Mesenchymal stem cell (in vitro differentiated cells and primary cell): ENCODE measurements around the gene C3orf20.

ENCODE experiments used
- DNase-seq: peaks from one replicate; pipeline ENCODE4 v3.0.0-alpha.2; 2013
- H2AFZ ChIP-seq: one replicate; pipeline ENCODE4 v1.6.1; 2013; ENCODE audit warnings: low read depth, mild to moderate bottlenecking, control low read depth, inconsistent platforms, low read length, moderate library complexity
- H2AK5ac ChIP-seq: 2 replicates; pipeline ENCODE4 v1.6.1; 2013; ENCODE audit warnings: low read length, moderate library complexity, mild to moderate bottlenecking, inconsistent platforms; ENCODE audit not compliant: severe bottlenecking
- H2BK120ac ChIP-seq: one replicate; pipeline ENCODE4 v1.6.1; 2013; ENCODE audit warnings: low read depth, mild to moderate bottlenecking, inconsistent platforms, low read length, moderate library complexity
- H2BK12ac ChIP-seq, 2 experiments: one replicate each; pipeline ENCODE4 v1.6.1; 2013; ENCODE audit warnings: inconsistent platforms in 2 of 2, low read length in 2 of 2, mild to moderate bottlenecking in 2 of 2, moderate library complexity in 2 of 2, control low read depth in 1 of 2
- H2BK15ac ChIP-seq: one replicate; pipeline ENCODE4 v1.6.1; 2013; ENCODE audit warnings: mild to moderate bottlenecking, low read depth, inconsistent platforms; ENCODE audit not compliant: poor library complexity, severe bottlenecking
- H2BK5ac ChIP-seq: 2 replicates; pipeline ENCODE4 v1.6.1; 2013; ENCODE audit warnings: low read depth, mild to moderate bottlenecking, low read length, control low read depth, inconsistent platforms; ENCODE audit not compliant: poor library complexity, severe bottlenecking
- H3K14ac ChIP-seq, 2 experiments: one replicate each; pipeline ENCODE4 v1.6.1; 2013; ENCODE audit warnings: inconsistent platforms in 2 of 2, low read length in 2 of 2, control low read depth in 1 of 2, mild to moderate bottlenecking in 1 of 2, moderate library complexity in 1 of 2
- H3K18ac ChIP-seq, 2 experiments: one replicate each; pipeline ENCODE4 v1.6.1; 2013; ENCODE audit warnings: inconsistent platforms in 2 of 2, low read length in 2 of 2, control low read depth in 1 of 2, low read depth in 1 of 2, mild to moderate bottlenecking in 1 of 2
- H3K23ac ChIP-seq, 2 experiments: one replicate each; pipeline ENCODE4 v1.6.1; 2013; ENCODE audit warnings: inconsistent platforms in 2 of 2, low read length in 2 of 2, mild to moderate bottlenecking in 2 of 2, moderate library complexity in 2 of 2, control low read depth in 1 of 2
- H3K27ac ChIP-seq: 2 replicates; pipeline ENCODE4 v1.5.1; 2013; ENCODE audit warnings: mild to moderate bottlenecking, moderate library complexity, low read length, control low read depth, inconsistent platforms; ENCODE audit not compliant: poor library complexity, severe bottlenecking
- H3K27me3 ChIP-seq, 2 experiments: 2 replicates each; pipeline versions ENCODE4 v1.6.1 to v1.7.0; 2013; ENCODE audit warnings: low read length in 2 of 2, mild to moderate bottlenecking in 2 of 2, moderate library complexity in 2 of 2, control low read depth in 1 of 2, inconsistent platforms in 1 of 2; ENCODE audit not compliant: control insufficient read depth in 1 of 2, insufficient read depth in 1 of 2
- H3K36me3 ChIP-seq, 2 experiments: 2 replicates each; pipeline versions ENCODE4 v1.6.1 to v1.7.0; 2013; ENCODE audit warnings: low read length in 2 of 2, control low read depth in 1 of 2, inconsistent platforms in 1 of 2, low read depth in 1 of 2, mild to moderate bottlenecking in 1 of 2; ENCODE audit not compliant: insufficient read depth in 2 of 2, control insufficient read depth in 1 of 2
- H3K4ac ChIP-seq, 2 experiments: one replicate each; pipeline ENCODE4 v1.6.1; 2013; ENCODE audit warnings: inconsistent platforms in 2 of 2, low read length in 2 of 2, mild to moderate bottlenecking in 2 of 2, moderate library complexity in 2 of 2, control low read depth in 1 of 2, low read depth in 1 of 2
- H3K4me1 ChIP-seq: 2 replicates; pipeline ENCODE4 v1.6.1; 2013; ENCODE audit warnings: low read depth, low read length, control low read depth; ENCODE audit not compliant: control insufficient read depth, insufficient read depth
- H3K4me2 ChIP-seq: 2 replicates; pipeline ENCODE4 v1.6.1; 2013; ENCODE audit warnings: low read length, mild to moderate bottlenecking, inconsistent platforms; ENCODE audit not compliant: poor library complexity, severe bottlenecking
- H3K4me3 ChIP-seq, 2 experiments: 2 replicates each; pipeline versions ENCODE4 v1.5.1 to v1.7.0; 2013; ENCODE audit warnings: low read length in 2 of 2, mild to moderate bottlenecking in 2 of 2, control low read depth in 1 of 2, low read depth in 1 of 2; ENCODE audit not compliant: insufficient read depth in 1 of 2
- H3K79me1 ChIP-seq: replicated peaks from 2 replicates; pipeline ENCODE4 v1.6.1; 2013; ENCODE audit warnings: mild to moderate bottlenecking, control low read depth, low read length, inconsistent platforms; ENCODE audit not compliant: poor library complexity, severe bottlenecking
- H3K9ac ChIP-seq: 2 replicates; pipeline ENCODE4 v1.7.0; 2013; ENCODE audit warnings: mild to moderate bottlenecking, low read length, moderate library complexity
- H3K9me3 ChIP-seq: 2 replicates; pipeline ENCODE4 v1.7.0; 2013; ENCODE audit warnings: mild to moderate bottlenecking, low read length; ENCODE audit not compliant: control insufficient read depth
- H4K8ac ChIP-seq: one replicate; pipeline ENCODE4 v1.6.1; 2013; ENCODE audit warnings: inconsistent platforms, mild to moderate bottlenecking, low read length, moderate library complexity
- H4K91ac ChIP-seq: one replicate; pipeline ENCODE4 v1.6.1; 2013; ENCODE audit warnings: mild to moderate bottlenecking, low read length, inconsistent platforms
- WGBS: methylation state at CpG from one replicate; pipeline ENCODE4 v1.1.7; 2013; ENCODE audit warnings: mixed read lengths; 5-methylcytosine and 5-hydroxymethylcytosine counted together

C3orf20 gene

DNA sequence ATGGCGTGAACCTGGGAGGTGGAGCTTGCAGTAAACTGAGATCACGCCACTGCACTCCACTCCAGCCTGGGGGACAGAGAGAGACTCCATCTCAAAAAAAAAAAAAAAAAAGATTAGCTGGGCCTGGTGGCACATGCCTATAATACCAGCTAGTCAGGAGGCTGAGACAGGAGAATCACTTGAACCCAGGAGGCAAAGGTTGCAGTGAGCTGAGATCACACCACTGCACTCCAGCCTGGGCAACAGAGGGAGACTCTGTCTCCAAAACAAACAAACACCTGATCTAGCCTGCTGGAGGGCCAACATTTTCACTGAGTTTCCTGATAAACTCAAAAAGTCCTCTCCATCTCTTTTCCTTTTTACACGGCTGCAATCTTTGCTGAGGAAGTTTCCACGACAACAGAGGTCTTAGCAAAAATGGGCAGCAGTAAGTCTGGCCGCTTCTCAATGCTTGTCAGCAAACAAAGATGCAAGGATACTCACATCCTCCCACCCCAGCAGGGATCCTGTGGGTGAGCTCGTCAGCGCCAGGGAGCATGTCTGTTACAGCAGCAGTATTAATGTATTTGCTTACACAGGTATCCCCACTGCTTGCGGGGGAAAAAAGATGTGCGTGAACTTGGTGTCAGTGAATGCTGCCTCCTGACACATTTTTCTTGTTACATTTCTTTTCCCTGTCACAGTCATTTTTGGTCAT, 44.4 kb upstream of the C3orf20 start:
- no peak overlapping the region for H4K91ac ChIP-seq
- H3K36me3 ChIP-seq: no peaks in the 10 kb centered on the region
- H3K9me3 ChIP-seq: peaks cover 11% of the 10 kb centered on the region
- H3K18ac ChIP-seq: no peak overlapping the region
- peaks cover 0 to 14% of the 10 kb centered on the region in 2 experiments for H3K27me3 ChIP-seq
- no peak for DNase-seq
- no peak overlapping the region for H3K4ac ChIP-seq
- H2BK120ac ChIP-seq: no peak overlapping the region
- H3K79me1 ChIP-seq: no peaks in the 10 kb centered on the region
- WGBS: 78% methylated on average over 9 of the region's 9 CpGs
- H3K27ac ChIP-seq: no peak overlapping the region
- H3K9ac ChIP-seq: no peak overlapping the region
- no peak overlapping the region for H3K14ac ChIP-seq
- H3K23ac ChIP-seq: no peak overlapping the region
- H2AK5ac ChIP-seq: no peak overlapping the region
- H2BK5ac ChIP-seq: no peak overlapping the region
- peaks cover 3% of the 10 kb centered on the region for H3K4me1 ChIP-seq
- no peak overlapping the region for H4K8ac ChIP-seq
- H3K4me3 ChIP-seq: no peak overlapping the region
- H2BK12ac ChIP-seq: no peak overlapping the region
- no peak overlapping the region for H2BK15ac ChIP-seq
- no peak overlapping the region for H2AFZ ChIP-seq
- no peak overlapping the region for H3K4me2 ChIP-seq

DNA sequence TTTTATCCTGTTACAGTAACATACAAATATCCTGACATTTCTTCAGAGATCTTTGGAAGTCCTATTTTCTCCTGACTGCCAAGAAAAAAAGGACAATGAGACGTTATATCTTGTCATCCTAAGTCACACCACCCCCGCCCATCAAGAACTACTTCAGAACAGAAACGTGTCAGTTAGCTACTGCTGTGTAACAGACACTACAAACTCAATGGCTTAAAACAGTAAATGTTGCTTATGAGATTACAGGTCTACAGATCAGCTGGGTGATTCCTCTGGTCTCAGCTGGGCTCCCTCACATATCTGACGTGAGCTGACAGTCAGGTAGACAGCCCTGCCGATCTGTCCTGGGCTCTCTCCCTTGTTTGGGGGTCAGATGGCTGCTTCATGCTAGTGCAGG, 43.8 kb upstream of the C3orf20 start:
- no peak overlapping the region for H3K14ac ChIP-seq
- no peak overlapping the region for H3K4me2 ChIP-seq
- DNase-seq: no peak
- H3K4me1 ChIP-seq: peaks cover 3% of the 10 kb centered on the region
- H3K4me3 ChIP-seq: no peak overlapping the region
- H3K27ac ChIP-seq: no peak overlapping the region
- 83% methylated on average over 5 of the region's 5 CpGs for WGBS
- no peak overlapping the region for H2BK15ac ChIP-seq
- H2AK5ac ChIP-seq: no peak overlapping the region
- H2BK5ac ChIP-seq: no peak overlapping the region
- no peak overlapping the region for H2BK12ac ChIP-seq
- peaks cover 0 to 14% of the 10 kb centered on the region in 2 experiments for H3K27me3 ChIP-seq
- H4K8ac ChIP-seq: no peak overlapping the region
- peaks cover 11% of the 10 kb centered on the region for H3K9me3 ChIP-seq
- no peak overlapping the region for H2AFZ ChIP-seq
- no peak overlapping the region for H3K18ac ChIP-seq
- H3K36me3 ChIP-seq: no peaks in the 10 kb centered on the region
- no peak overlapping the region for H3K4ac ChIP-seq
- H3K23ac ChIP-seq: no peak overlapping the region
- H4K91ac ChIP-seq: no peak overlapping the region
- H2BK120ac ChIP-seq: no peak overlapping the region
- no peaks in the 10 kb centered on the region for H3K79me1 ChIP-seq
- H3K9ac ChIP-seq: no peak overlapping the region

DNA sequence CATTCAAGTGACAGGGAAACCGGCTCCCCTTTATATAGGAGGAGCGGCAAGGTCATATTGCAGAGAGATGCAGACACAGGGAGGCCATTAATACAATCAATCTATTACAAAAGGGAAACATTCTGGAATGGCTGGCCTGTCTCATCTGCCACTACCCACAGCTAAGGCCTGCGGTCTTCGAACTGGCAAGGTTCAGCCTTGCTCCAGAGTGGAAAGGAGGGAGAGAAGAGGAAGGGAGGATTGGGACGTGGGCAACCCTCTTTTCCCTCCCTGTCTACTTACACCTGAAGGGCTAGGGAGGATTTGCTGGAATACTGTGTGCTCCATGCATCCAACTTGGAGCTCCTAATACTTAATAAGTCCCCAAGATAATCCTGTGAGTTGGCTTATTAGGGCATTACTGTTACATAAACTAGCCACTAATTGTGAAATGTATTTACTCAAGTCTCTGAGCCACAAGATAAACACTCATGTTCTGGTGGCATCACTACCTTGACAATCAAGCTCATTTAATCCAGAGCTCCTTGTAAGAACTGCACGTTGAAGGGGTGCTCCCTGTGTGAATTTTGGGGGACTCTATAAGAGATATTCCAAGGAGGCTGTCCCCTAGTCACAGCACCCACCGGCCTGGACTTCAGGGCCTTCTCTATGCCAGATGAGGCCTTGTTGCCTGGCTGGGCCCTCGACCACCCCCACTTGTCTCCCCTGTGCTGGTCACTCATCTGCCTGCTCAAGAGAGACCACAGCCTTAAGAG, 43.1 kb upstream of the C3orf20 start:
- Histone ChIP-seq H3K14ac (no peak overlapping the region), H3K18ac (no peak overlapping the region), H3K27me3 (peaks cover 4 to 21% of the 10 kb centered on the region in 2 experiments), H2AK5ac (no peak overlapping the region), H3K4ac (no peak overlapping the region), H3K27ac (no peak overlapping the region), H3K36me3 (no peaks in the 10 kb centered on the region), H3K9me3 (peaks cover 11% of the 10 kb centered on the region), H3K79me1 (no peaks in the 10 kb centered on the region), H4K91ac (no peak overlapping the region), H2AFZ (no peak overlapping the region), H3K4me3 (no peak overlapping the region), H2BK120ac (no peak overlapping the region), H3K4me1 (peaks cover 1% of the 10 kb centered on the region), H4K8ac (no peak overlapping the region), H3K23ac (no peak overlapping the region), H2BK12ac (no peak overlapping the region), H3K4me2 (no peak overlapping the region), H2BK15ac (no peak overlapping the region), H2BK5ac (no peak overlapping the region), H3K9ac (no peak overlapping the region)
- 71% methylated on average over 4 of the region's 8 CpGs for WGBS
- DNase-seq: peak; percentile 8

DNA sequence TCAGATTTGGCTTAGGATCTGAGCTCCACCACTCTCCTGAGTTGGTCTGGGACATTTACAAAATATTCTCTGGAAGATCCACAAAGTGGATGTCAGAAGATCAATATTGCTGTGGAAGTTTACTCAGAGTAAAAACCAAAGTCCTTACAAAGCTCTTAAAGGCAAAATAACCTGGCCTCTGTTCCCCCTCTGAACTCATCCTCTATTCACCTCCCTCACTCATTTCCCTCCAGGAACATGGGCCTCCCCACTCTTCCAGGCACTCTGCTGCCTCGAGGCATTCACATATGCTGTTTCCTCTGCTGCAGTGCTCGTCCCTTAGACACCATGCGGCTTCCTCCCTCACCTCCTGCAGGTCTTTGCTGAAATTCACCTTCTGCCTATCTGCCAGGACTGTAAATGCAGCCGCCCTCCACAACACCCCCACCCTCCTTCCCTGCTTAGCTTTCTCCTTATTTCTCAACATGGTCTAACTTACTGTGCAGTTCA, 42.5 kb upstream of the C3orf20 start:
- no peaks in the 10 kb centered on the region for H3K4me1 ChIP-seq
- no peak overlapping the region for H3K9ac ChIP-seq
- H2AFZ ChIP-seq: no peak overlapping the region
- no peak overlapping the region for H2BK12ac ChIP-seq
- peaks cover 4 to 26% of the 10 kb centered on the region in 2 experiments for H3K27me3 ChIP-seq
- H4K8ac ChIP-seq: no peak overlapping the region
- no peak overlapping the region for H3K4me3 ChIP-seq
- no peak overlapping the region for H3K18ac ChIP-seq
- no peak overlapping the region for H4K91ac ChIP-seq
- no peak overlapping the region for H3K14ac ChIP-seq
- no peak overlapping the region for H2BK15ac ChIP-seq
- no peak overlapping the region for H2AK5ac ChIP-seq
- no peak overlapping the region for H2BK5ac ChIP-seq
- H3K4ac ChIP-seq: no peak overlapping the region
- H3K27ac ChIP-seq: no peak overlapping the region
- no peak overlapping the region for H3K23ac ChIP-seq
- no peak overlapping the region for H2BK120ac ChIP-seq
- H3K79me1 ChIP-seq: no peaks in the 10 kb centered on the region
- H3K9me3 ChIP-seq: peaks cover 11% of the 10 kb centered on the region
- no peak for DNase-seq
- H3K36me3 ChIP-seq: no peaks in the 10 kb centered on the region
- WGBS: 56% methylated on average over 4 of the region's 4 CpGs
- H3K4me2 ChIP-seq: no peak overlapping the region
